Mesodermal cell (in vitro differentiated cells): ENCODE data around the gene PTPN14.
A peak's percentile ranks its signal among the peaks of the same experiment; 100 is the strongest.
"Not testable (repeated sequence)": the region's sequence is repeated elsewhere in the genome, so short reads cannot be mapped to it uniquely, and the experiment has no call there.

ENCODE experiments used
- H3K27ac ChIP-seq: 2 replicates; pipeline ENCODE4 v1.7.0; 2013; ENCODE audit warnings: mild to moderate bottlenecking, low read depth, low read length, moderate library complexity; ENCODE audit not compliant: severe bottlenecking
- H3K36me3 ChIP-seq: 2 replicates; pipeline ENCODE4 v1.7.1; 2013; ENCODE audit warnings: mild to moderate bottlenecking, low read length, moderate library complexity; ENCODE audit not compliant: control insufficient read depth, insufficient read depth
- H3K4me1 ChIP-seq: one replicate; pipeline ENCODE4 v1.7.1; 2013; ENCODE audit warnings: mild to moderate bottlenecking, low read length; ENCODE audit not compliant: insufficient read depth, control insufficient read depth, poor library complexity, severe bottlenecking
- H3K4me3 ChIP-seq: 2 replicates; pipeline ENCODE4 v1.7.0; 2013; ENCODE audit warnings: low read length, control low read depth, mild to moderate bottlenecking; ENCODE audit not compliant: insufficient read depth, poor library complexity, severe bottlenecking; ENCODE audit errors: extremely low read depth
- H3K9me3 ChIP-seq: 2 replicates; pipeline ENCODE4 v1.7.1; 2013; ENCODE audit warnings: mild to moderate bottlenecking, low read length, moderate library complexity; ENCODE audit not compliant: control insufficient read depth
- WGBS, 2 experiments: methylation state at CpG; one replicate each; pipeline ENCODE4 v1.1.5; 2013; ENCODE audit warnings: missing lambda C conversion rate in 2 of 2; ENCODE audit not compliant: insufficient coverage in 2 of 2; 5-methylcytosine and 5-hydroxymethylcytosine counted together

Gene PTPN14

DNA sequence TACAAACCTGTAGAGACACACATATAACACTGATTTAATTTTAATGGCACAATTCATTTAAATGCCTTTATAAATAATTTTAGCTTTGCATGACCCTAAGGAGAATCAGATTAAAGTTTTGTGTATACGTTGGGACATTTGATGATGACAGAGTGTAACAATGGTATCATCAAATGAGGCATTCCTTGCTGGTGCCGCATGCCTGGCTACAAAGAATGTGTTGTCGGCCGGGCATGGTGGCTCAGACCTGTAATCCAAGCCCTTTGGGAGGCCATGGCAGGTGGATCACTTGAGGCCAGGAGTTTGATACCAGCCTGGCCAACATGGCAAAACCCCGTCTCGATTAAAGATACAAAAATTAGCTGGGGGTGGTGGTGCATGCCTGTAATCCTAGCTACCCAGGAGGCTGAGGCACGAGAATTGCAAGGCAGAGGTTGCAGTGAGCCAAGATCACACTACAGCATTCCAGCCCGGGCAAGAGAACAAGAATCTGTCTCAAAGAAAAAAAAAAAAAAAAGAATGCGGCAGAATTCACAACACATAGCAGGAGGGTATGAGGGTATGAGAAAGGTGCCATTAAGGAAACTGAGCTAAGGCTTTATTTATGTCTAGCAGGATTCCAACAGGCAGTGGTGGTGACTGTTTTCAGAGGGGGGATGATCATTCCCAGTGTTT is 58.9 kb downstream of the PTPN14 start:
- H3K36me3 ChIP-seq: peaks cover 10% of the 10 kb centered on the region
- H3K4me3 ChIP-seq: no peak overlapping the region
- H3K4me1 ChIP-seq: peaks cover 6% of the 10 kb centered on the region
- H3K27ac ChIP-seq: no peak overlapping the region
- no peaks in the 10 kb centered on the region for H3K9me3 ChIP-seq
- WGBS, 2 experiments: 87 to 95% methylated on average over 7 to 8 of the region's 9 CpGs

GRCh38 chr1:214491468-214492146 is 59.8 kb downstream of the PTPN14 start:
- Histone ChIP-seq H3K4me1 (peaks cover 6% of the 10 kb centered on the region), H3K27ac (no peak overlapping the region), H3K9me3 (no peaks in the 10 kb centered on the region), H3K36me3 (peaks cover 10% of the 10 kb centered on the region), H3K4me3 (no peak overlapping the region)
- 78 to 89% methylated on average over 4 to 5 of the region's 5 CpGs for WGBS, 2 experiments

- no peak overlapping the region for H3K27ac ChIP-seq
- no peaks in the 10 kb centered on the region for H3K9me3 ChIP-seq
- peaks cover 11% of the 10 kb centered on the region for H3K36me3 ChIP-seq
- H3K4me1 ChIP-seq: peaks cover 4% of the 10 kb centered on the region
- H3K4me3 ChIP-seq: no peak overlapping the region
- 98% methylated on average over 4 to 5 of the region's 5 CpGs for WGBS, 2 experiments
Measured at GRCh38 chr1:214485151-214485550, 66.3 kb downstream of the PTPN14 start.

DNA sequence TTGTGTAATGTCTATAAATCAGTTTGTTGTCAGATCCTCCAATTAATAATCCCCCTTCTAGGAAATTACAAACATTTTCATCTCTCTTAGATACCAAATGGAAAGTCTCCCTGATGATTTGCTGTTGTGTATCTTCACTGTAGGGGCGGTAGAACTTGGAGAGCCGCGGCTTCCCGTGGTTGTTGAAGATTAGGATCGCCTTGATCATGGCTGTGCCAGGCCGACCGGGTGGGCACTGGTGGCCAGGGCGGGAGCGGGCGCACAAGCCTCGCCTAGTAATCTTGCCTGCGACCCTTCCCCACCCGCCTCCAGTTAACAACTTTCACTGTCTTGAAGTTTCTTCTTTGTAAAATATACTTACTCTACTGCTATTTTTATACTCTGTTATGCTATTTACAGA is 68.2 kb downstream of the PTPN14 start:
- not testable (repeated sequence) for H3K9me3 ChIP-seq, H3K4me1 ChIP-seq, H3K4me3 ChIP-seq, H3K27ac ChIP-seq
- 78 to 86% methylated on average over 5 to 10 of the region's 13 CpGs for WGBS, 2 experiments
- peaks cover 11% of the 10 kb centered on the region for H3K36me3 ChIP-seq

DNA sequence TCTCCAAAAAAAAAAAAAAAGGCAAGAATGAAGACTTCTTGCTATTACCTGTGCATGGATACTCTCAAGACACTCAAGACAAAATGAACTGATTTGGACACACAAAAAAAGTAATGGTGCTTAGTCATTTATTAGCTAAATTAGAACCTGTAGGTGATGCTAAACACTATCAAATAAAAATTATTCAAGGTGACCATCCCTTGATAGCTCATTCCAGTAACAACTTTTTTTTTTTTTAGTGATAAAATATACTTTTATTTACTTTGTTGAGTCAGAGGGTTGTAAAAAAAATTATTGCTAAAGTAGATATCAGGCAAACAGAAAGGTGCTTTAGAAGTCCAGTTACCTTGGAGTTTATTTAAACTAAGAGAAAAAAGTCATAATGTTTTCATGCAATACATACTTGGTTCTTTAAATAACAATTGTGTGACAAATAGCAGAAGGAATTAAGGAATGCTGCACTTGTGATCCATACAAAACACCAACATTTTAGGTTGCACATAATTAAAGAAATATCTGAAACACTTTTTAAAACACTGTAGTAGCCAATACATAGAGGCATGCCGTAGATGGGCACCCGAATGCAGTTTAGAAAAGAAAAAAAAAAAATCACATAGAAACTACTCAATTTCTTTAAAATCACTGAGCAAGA is 69.3 kb downstream of the PTPN14 start:
- 93 to 100% methylated on average over 2 of the region's 2 CpGs for WGBS, 2 experiments
- H3K4me1 ChIP-seq, H3K4me3 ChIP-seq, H3K9me3 ChIP-seq, H3K27ac ChIP-seq: not testable (repeated sequence)
- H3K36me3 ChIP-seq: peaks cover 11% of the 10 kb centered on the region

GRCh38 chr1:214476986-214477870 is 74.2 kb downstream of the PTPN14 start:
- peaks cover 45% of the 10 kb centered on the region for H3K4me1 ChIP-seq
- H3K27ac ChIP-seq: peak overlapping the region; percentile 1
- WGBS, 2 experiments: 88 to 90% methylated on average over 5 of the region's 7 CpGs
- H3K9me3 ChIP-seq: no peaks in the 10 kb centered on the region
- H3K36me3 ChIP-seq: peaks cover under 1% of the 10 kb centered on the region
- no peak overlapping the region for H3K4me3 ChIP-seq

DNA sequence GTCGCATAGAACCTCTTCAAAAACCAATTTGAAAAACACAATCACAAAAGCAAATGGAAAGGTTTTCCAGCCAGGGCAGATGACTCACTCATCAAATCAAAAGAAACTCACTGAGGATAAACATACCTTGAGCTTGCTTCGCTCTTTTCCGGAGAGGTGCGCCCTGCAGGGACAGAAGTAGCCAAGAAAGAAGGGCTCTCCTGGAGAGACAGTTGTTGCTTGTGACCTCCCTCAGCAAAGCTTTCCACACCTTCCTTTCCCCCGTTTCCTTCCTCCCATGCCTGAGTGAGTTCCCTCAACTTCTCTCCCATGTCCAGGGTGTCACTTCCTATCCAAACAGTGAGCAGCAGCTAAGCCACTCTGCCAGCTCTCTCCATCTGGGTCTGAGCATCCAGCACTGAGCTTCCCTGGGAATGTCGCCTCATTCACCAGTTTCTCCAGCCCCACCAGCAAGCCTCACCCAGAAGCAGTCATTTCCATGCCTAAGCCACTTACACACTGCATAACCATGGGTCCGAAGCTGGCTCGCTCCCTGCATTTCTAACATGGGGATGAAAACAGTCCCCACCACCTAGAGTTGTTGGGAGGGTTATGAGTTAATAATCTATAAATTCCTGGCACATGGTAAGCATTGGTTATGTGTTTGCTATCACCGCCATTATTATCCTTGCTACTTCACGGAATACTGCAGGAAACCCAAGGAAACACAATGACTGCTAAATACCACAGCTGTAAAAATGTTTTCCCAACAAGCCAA is 75.0 kb downstream of the PTPN14 start:
- H3K4me1 ChIP-seq: peaks cover 50% of the 10 kb centered on the region
- H3K9me3 ChIP-seq: no peaks in the 10 kb centered on the region
- H3K27ac ChIP-seq: peak overlapping the region; percentile 1
- H3K4me3 ChIP-seq: no peak overlapping the region
- 58 to 74% methylated on average over 4 to 5 of the region's 10 CpGs for WGBS, 2 experiments
- H3K36me3 ChIP-seq: peaks cover 4% of the 10 kb centered on the region

- Histone ChIP-seq H3K36me3 (peaks cover 4% of the 10 kb centered on the region), H3K27ac (no peak overlapping the region), H3K9me3 (no peaks in the 10 kb centered on the region), H3K4me1 (peaks cover 50% of the 10 kb centered on the region), H3K4me3 (no peak overlapping the region)
- WGBS, 2 experiments: 100% methylated on average over 1 to 2 of the region's 3 CpGs
Measured at GRCh38 chr1:214475746-214476145, 75.7 kb downstream of the PTPN14 start.

GRCh38 chr1:214475331-214475730 is 76.1 kb downstream of the PTPN14 start:
- WGBS, 2 experiments: 83 to 100% methylated on average over 2 of the region's 2 CpGs
- H3K27ac ChIP-seq: no peak overlapping the region
- no peak overlapping the region for H3K4me3 ChIP-seq
- H3K9me3 ChIP-seq: no peaks in the 10 kb centered on the region
- peaks cover 50% of the 10 kb centered on the region for H3K4me1 ChIP-seq
- peaks cover 4% of the 10 kb centered on the region for H3K36me3 ChIP-seq

DNA sequence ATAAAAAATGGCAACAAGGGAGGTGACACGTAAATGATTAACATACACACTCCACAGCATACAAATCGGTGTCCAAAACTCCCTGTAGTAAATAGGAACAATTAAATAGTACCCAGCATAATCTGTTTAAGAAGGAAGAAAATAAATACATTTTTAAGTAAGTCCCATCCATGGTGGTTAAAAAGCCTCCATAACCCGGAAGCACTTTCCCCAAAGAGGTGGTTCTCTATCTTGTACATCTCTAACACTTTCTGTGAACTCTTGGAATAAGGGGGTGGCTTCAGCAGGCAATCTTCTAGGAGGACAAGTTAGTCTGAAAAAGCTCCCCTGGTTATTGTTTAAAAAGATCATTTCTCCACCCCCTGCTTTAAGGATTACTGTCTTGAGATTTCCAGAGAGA is 76.9 kb downstream of the PTPN14 start:
- Histone ChIP-seq H3K36me3 (peaks cover 4% of the 10 kb centered on the region), H3K9me3 (no peaks in the 10 kb centered on the region), H3K4me1 (peaks cover 50% of the 10 kb centered on the region), H3K4me3 (no peak overlapping the region), H3K27ac (no peak overlapping the region)
- no CpG with 5 or more reads among the region's 3 CpGs for WGBS, 2 experiments
